KOPT-K1 (cell line): Measurements from ENCODE around the gene PSD.

Source experiments
- H3K27ac ChIP-seq: fragments of 200-600 bp; sonication (generic); 2 replicates; pipeline ENCODE4 v1.5.1; 2016; ENCODE audit warnings: antibody characterized with exemption, mild to moderate bottlenecking, low read depth, low read length; ENCODE audit not compliant: poor library complexity, severe bottlenecking
- H3K36me3 ChIP-seq: fragments of 200-600 bp; sonication (generic); 2 replicates; pipeline ENCODE4 v1.5.1; 2017; ENCODE audit warnings: antibody characterized with exemption, mild to moderate bottlenecking, low read length, moderate library complexity; ENCODE audit not compliant: insufficient read depth
- H3K9me3 ChIP-seq: fragments of 200-600 bp; sonication (generic); 2 replicates; pipeline ENCODE4 v1.5.1; 2017; ENCODE audit warnings: antibody characterized with exemption, low read length, mild to moderate bottlenecking; ENCODE audit not compliant: insufficient read depth, poor library complexity, severe bottlenecking

PSD gene

GRCh38 chr10:102375250-102375649 is 43.3 kb downstream of the PSD start:
- Histone ChIP-seq H3K9me3 (no peaks in the 10 kb centered on the region), H3K36me3 (peaks cover 97% of the 10 kb centered on the region), H3K27ac (no peak overlapping the region)

- Histone ChIP-seq H3K27ac (no peak overlapping the region), H3K9me3 (no peaks in the 10 kb centered on the region), H3K36me3 (peaks cover 100% of the 10 kb centered on the region)
Observed at GRCh38 chr10:102371295-102371694, 47.3 kb downstream of the PSD start.

GRCh38 chr10:102368077-102368476 is 50.5 kb downstream of the PSD start:
- H3K9me3 ChIP-seq: no peaks in the 10 kb centered on the region
- H3K27ac ChIP-seq: no peak overlapping the region
- H3K36me3 ChIP-seq: peaks cover 93% of the 10 kb centered on the region

GRCh38 chr10:102367441-102367840 is 51.1 kb downstream of the PSD start:
- Histone ChIP-seq H3K27ac (no peak overlapping the region), H3K9me3 (no peaks in the 10 kb centered on the region), H3K36me3 (peaks cover 93% of the 10 kb centered on the region)

GRCh38 chr10:102358712-102359382 is 59.7 kb downstream of the PSD start:
- Histone ChIP-seq H3K9me3 (no peaks in the 10 kb centered on the region), H3K36me3 (peaks cover 91% of the 10 kb centered on the region), H3K27ac (no peak overlapping the region)

GRCh38 chr10:102354451-102354850 is 64.1 kb downstream of the PSD start:
- H3K9me3 ChIP-seq: no peaks in the 10 kb centered on the region
- H3K36me3 ChIP-seq: peaks cover 76% of the 10 kb centered on the region
- H3K27ac ChIP-seq: no peak overlapping the region
